ENCODE measurements around the gene HTR5A.

The HTR5A gene

DNA sequence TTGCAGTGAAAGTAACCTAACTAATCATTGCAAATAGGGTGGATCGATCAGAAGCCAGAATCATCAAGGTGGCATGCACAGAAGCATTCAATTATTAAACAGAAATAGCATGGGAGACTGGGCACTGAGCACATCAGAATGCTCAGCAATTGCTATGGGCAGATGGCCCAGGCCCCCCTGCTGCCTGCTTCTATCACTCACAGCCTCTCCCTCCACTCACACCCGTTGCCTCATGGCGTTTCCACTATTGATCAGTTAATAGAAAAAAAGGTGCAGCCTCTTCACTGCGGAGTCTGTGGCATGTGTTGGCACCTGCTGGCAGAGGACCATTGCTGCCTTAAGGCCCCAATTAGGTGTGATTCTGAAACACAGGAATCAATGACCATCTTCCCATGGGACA lies 11.2 kb upstream of the HTR5A start:
- Histone ChIP-seq H3K36me3 (ENCODE audit: control insufficient read depth, insufficient read depth, low read length) (no peaks in the 10 kb centered on the region), H3K9ac (ENCODE audit: low read length) (no peak overlapping the region), H3K4me1 (ENCODE audit: control insufficient read depth, insufficient read depth, low read length) (no peaks in the 10 kb centered on the region), H3K4me3 (ENCODE audit: low read length) (no peak overlapping the region), H3K27me3 (ENCODE audit: control insufficient read depth, insufficient read depth, low read length) (no peaks in the 10 kb centered on the region), H3K9me3 (ENCODE audit: control insufficient read depth, low read length) (no peaks in the 10 kb centered on the region)

DNA sequence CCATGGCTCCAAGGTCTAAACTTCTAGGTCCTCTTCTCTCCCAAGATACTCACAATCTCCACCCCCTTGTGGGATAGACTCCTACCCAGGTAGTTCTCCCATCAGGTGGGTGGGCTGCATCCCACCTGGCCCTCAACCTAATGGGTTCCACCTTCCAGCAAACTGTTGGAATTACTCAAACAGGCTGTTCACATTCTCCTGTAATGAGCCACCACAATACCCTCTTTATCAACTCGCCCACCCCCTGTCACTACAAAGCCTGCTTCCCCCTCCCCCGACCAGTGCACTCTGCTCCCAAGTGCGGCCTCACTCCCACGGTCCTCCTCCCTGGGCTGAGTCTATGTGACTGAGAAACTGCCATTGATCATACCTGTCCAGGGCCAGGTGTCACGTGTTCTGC lies 10.4 kb upstream of the HTR5A start:
- Histone ChIP-seq H3K4me3 (ENCODE audit: low read length) (no peak overlapping the region), H3K36me3 (ENCODE audit: control insufficient read depth, insufficient read depth, low read length) (no peaks in the 10 kb centered on the region), H3K9me3 (ENCODE audit: control insufficient read depth, low read length) (no peaks in the 10 kb centered on the region), H3K4me1 (ENCODE audit: control insufficient read depth, insufficient read depth, low read length) (no peaks in the 10 kb centered on the region), H3K27me3 (ENCODE audit: control insufficient read depth, insufficient read depth, low read length) (no peaks in the 10 kb centered on the region), H3K9ac (ENCODE audit: low read length) (no peak overlapping the region)

DNA sequence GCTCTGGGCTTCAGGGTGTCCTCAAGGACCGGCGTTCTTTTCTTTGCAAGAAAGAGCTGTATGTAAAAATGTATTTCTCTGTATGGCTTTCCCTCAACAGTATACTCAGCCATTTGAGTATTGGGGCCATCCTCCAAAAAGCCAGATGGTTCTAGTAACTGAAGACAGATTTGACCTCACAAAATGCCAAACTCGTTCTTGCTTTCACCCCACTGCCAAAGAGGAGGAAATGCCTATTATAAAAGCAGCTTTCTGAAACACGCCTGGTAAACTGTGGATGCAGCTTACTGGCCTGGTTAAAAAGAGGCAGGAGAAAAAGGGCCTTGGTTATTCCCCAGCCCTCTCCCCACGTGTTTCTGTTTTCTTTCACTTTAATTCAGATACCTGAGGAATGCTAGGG lies 7.7 kb upstream of the HTR5A start:
- Histone ChIP-seq H3K4me1 (ENCODE audit: control insufficient read depth, insufficient read depth, low read length) (no peaks in the 10 kb centered on the region), H3K9ac (ENCODE audit: low read length) (no peak overlapping the region), H3K27me3 (ENCODE audit: control insufficient read depth, insufficient read depth, low read length) (no peaks in the 10 kb centered on the region), H3K36me3 (ENCODE audit: control insufficient read depth, insufficient read depth, low read length) (no peaks in the 10 kb centered on the region), H3K9me3 (ENCODE audit: control insufficient read depth, low read length) (no peaks in the 10 kb centered on the region), H3K4me3 (ENCODE audit: low read length) (no peak overlapping the region)

DNA sequence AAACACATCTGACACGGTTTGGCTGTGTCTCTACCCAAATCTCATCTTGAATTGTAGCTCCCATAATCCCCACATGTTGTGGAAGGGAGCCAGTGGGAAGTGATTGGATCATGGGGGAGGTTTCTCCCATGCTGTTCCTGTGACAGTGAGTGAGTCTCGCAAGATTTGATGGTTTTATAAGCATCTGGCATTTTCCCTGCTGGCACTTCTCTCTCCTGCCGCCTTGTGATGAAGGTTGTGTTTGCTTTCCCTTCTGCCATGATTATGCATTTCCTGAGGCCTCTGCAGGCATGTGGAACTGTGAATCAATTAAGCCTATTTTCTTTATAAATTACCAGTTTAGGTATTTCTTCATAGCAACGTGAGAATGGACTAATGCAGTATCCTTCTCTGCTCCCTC lies 5.9 kb upstream of the HTR5A start:
- no peaks in the 10 kb centered on the region for H3K9me3 ChIP-seq (ENCODE audit: control insufficient read depth, low read length)
- no peak overlapping the region for H3K9ac ChIP-seq (ENCODE audit: low read length)
- no peaks in the 10 kb centered on the region for H3K36me3 ChIP-seq (ENCODE audit: control insufficient read depth, insufficient read depth, low read length)
- no peaks in the 10 kb centered on the region for H3K4me1 ChIP-seq (ENCODE audit: control insufficient read depth, insufficient read depth, low read length)
- H3K27me3 ChIP-seq (ENCODE audit: control insufficient read depth, insufficient read depth, low read length), result no peaks in the 10 kb centered on the region
- no peak overlapping the region for H3K4me3 ChIP-seq (ENCODE audit: low read length)

DNA sequence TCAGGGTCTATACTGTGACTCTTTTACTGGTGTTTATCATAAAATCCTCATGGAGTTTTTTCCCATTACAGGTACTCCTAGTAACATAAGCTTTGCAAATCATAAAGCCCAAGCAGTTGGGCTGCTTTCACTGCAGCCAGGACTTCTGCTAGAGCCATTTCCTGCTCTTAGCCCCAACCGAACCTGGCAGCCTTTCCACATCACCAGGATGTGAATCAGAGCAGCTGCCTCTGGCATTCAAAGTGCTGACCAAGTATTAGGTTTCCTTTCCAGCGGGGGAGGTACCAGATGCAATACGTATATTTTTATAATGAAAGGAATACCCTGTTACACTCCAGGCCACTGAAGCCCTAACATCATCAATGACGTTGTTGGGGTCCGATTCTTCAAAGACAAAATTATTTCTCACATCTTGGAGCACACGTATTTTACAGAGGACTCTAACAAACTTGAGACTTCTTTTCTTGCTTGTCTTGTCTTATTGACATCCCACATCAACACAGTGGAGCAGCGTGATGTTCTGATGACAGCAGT lies 3.6 kb upstream of the HTR5A start:
- H3K9me3 ChIP-seq (ENCODE audit: control insufficient read depth, low read length), result no peaks in the 10 kb centered on the region
- no peak overlapping the region for H3K4me3 ChIP-seq (ENCODE audit: low read length)
- peaks cover 13% of the 10 kb centered on the region for H3K27me3 ChIP-seq (ENCODE audit: control insufficient read depth, insufficient read depth, low read length)
- no peaks in the 10 kb centered on the region for H3K4me1 ChIP-seq (ENCODE audit: control insufficient read depth, insufficient read depth, low read length)
- H3K36me3 ChIP-seq (ENCODE audit: control insufficient read depth, insufficient read depth, low read length), result no peaks in the 10 kb centered on the region
- no peak overlapping the region for H3K9ac ChIP-seq (ENCODE audit: low read length)

DNA sequence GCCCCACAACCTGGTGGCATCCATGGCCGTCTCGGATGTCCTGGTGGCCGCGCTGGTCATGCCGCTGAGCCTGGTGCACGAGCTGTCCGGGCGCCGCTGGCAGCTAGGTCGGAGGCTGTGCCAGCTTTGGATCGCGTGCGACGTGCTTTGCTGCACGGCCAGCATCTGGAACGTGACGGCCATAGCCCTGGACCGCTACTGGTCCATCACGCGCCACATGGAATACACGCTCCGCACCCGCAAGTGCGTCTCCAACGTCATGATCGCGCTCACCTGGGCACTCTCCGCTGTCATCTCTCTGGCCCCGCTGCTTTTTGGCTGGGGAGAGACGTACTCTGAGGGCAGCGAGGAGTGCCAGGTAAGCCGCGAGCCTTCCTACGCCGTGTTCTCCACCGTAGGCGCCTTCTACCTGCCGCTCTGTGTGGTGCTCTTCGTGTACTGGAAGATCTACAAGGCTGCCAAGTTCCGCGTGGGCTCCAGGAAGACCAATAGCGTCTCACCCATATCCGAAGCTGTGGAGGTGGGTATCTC lies 1.1 kb downstream of the HTR5A start:
- no peaks in the 10 kb centered on the region for H3K36me3 ChIP-seq (ENCODE audit: control insufficient read depth, insufficient read depth, low read length)
- H3K4me1 ChIP-seq (ENCODE audit: control insufficient read depth, insufficient read depth, low read length), result no peaks in the 10 kb centered on the region
- H3K27me3 ChIP-seq (ENCODE audit: control insufficient read depth, insufficient read depth, low read length), result peaks cover 23% of the 10 kb centered on the region
- no peak overlapping the region for H3K9ac ChIP-seq (ENCODE audit: low read length)
- no peaks in the 10 kb centered on the region for H3K9me3 ChIP-seq (ENCODE audit: control insufficient read depth, low read length)
- no peak overlapping the region for H3K4me3 ChIP-seq (ENCODE audit: low read length)

DNA sequence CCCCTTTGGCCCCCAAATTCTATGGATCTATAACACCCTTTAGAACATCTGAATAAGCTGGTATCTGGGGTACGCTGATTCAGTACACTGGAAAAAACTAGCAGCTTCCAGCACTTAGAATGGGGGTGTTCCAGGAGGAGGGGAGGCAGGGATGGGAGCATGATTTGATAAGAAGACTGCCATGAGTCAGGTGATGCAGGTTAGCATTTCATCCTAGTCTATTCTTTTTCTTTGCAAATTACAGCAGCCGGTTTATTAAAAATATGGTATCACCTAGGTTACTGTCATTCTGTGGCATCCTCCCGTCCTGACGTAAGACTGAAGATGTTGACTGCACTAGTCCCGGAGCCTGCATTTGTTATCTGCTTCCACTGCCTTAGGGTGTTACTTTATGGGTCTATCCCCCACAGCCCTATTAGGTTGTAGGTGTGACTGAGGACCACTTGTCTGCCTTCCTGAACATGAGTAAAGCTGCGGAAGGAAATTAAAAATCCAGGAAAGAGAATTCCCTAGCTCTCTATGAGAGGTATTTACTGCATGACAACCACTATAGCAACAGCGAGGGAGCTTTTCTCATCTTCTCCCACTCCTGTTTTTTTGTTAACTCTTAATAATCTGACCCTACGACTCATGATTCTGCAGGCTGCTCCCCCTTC lies 1.9 kb downstream of the HTR5A start:
- Histone ChIP-seq H3K36me3 (ENCODE audit: control insufficient read depth, insufficient read depth, low read length) (no peaks in the 10 kb centered on the region), H3K4me1 (ENCODE audit: control insufficient read depth, insufficient read depth, low read length) (no peaks in the 10 kb centered on the region), H3K9ac (ENCODE audit: low read length) (no peak overlapping the region), H3K9me3 (ENCODE audit: control insufficient read depth, low read length) (no peaks in the 10 kb centered on the region), H3K4me3 (ENCODE audit: low read length) (no peak overlapping the region), H3K27me3 (ENCODE audit: control insufficient read depth, insufficient read depth, low read length) (peaks cover 23% of the 10 kb centered on the region)

DNA sequence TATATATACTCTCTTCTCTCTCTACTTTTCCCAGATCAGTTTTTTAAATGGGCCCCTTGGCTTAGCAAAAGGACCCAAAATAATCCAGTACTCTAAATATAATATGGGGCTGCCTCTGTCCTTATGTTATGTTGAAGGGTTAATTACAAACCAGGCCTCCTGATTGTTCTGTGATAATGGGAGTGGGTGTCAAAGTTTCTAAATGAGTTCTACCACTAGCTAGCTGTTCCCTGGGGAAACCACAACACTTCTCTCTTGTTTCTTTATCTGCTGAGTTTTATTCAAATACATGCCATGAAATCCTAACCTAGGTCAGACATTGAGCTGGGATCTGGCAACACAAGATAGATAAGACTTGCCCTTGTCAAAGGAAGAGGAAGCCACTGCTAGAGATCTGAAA lies 3.8 kb downstream of the HTR5A start:
- Histone ChIP-seq H3K9me3 (ENCODE audit: control insufficient read depth, low read length) (no peaks in the 10 kb centered on the region), H3K27me3 (ENCODE audit: control insufficient read depth, insufficient read depth, low read length) (peaks cover 23% of the 10 kb centered on the region), H3K36me3 (ENCODE audit: control insufficient read depth, insufficient read depth, low read length) (no peaks in the 10 kb centered on the region), H3K4me1 (ENCODE audit: control insufficient read depth, insufficient read depth, low read length) (no peaks in the 10 kb centered on the region), H3K9ac (ENCODE audit: low read length) (no peak overlapping the region), H3K4me3 (ENCODE audit: low read length) (no peak overlapping the region)

DNA sequence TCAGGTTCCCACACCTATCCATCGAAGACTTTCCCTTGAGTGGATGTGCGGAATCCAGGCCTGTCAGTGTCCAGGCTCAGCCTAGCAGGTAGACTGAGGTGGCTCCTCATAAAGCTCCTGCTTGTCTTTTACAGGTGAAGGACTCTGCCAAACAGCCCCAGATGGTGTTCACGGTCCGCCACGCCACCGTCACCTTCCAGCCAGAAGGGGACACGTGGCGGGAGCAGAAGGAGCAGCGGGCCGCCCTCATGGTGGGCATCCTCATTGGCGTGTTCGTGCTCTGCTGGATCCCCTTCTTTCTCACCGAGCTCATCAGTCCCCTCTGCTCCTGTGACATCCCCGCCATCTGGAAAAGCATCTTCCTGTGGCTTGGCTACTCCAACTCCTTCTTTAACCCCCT lies 13.9 kb downstream of the HTR5A start:
- no peaks in the 10 kb centered on the region for H3K27me3 ChIP-seq (ENCODE audit: control insufficient read depth, insufficient read depth, low read length)

DNA sequence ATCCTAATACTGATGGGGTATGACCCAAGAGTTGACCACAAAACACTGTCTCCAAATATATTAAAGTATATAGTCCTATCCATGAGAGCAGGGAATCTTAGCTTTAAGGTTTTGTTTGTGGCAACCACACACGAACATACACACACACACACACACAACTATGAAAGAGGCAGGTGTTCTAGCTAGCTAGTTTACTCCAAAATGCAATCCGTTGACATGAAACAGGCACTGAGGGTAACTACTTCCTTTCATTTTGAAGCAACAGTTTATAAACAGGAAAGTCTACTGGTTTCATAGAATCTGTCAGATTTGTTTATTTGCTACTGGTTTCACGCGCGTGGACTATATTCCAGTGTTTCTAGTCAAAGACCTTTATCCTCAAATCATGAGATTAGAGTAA lies 14.8 kb downstream of the HTR5A start:
- Histone ChIP-seq H3K36me3 (ENCODE audit: control insufficient read depth, insufficient read depth, low read length) (no peaks in the 10 kb centered on the region), H3K27me3 (ENCODE audit: control insufficient read depth, insufficient read depth, low read length) (no peaks in the 10 kb centered on the region), H3K9ac (ENCODE audit: low read length) (no peak overlapping the region), H3K9me3 (ENCODE audit: control insufficient read depth, low read length) (no peaks in the 10 kb centered on the region), H3K4me1 (ENCODE audit: control insufficient read depth, insufficient read depth, low read length) (no peaks in the 10 kb centered on the region), H3K4me3 (ENCODE audit: low read length) (no peak overlapping the region)

More for the DNA sequence above, 13.9 kb downstream of the HTR5A start:
- H3K4me1 ChIP-seq (ENCODE audit: control insufficient read depth, insufficient read depth, low read length), result no peaks in the 10 kb centered on the region
- H3K9ac ChIP-seq (ENCODE audit: low read length), result no peak overlapping the region
- H3K9me3 ChIP-seq (ENCODE audit: control insufficient read depth, low read length), result no peaks in the 10 kb centered on the region
- no peaks in the 10 kb centered on the region for H3K36me3 ChIP-seq (ENCODE audit: control insufficient read depth, insufficient read depth, low read length)
- no peak overlapping the region for H3K4me3 ChIP-seq (ENCODE audit: low read length)

DNA sequence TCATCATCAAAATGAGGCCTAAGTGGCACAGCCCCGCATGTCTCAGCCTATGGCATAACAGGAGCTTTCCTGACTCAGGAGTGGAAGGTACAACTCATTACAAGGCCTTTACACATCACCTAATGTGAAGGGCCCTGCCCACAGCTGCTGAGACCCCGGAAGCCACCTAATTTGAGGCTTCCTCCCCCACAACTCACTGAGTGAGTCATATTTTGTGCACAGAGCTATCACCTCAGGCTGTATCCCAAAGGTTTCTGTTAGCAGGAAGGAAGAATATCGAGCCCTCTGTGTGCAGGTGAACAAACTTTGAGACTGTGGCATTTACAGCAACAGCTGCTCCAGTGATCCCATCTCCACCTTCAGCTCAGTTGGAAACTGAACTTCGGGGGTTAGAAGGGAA lies 20.6 kb downstream of the HTR5A start:
- H3K27me3 ChIP-seq (ENCODE audit: control insufficient read depth, insufficient read depth, low read length), result no peaks in the 10 kb centered on the region

DNA sequence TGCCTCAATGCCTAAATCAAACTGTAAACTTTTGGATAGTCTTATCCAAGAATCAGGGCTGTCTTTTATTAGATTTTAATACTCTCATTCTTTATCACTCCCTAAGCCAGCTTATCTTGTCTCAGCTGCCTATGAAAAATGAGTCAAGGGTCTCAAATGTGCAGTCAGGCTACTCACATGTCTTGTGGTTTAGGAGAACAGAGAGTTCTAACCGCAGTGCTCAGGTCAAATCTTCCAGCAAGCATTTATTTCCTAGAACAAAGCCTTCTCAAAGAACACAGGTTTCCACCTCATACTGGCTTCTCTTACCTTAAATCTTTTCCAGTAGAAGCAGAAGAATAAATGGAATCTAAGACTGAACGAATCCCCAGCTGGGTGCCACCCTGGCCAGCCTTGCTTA lies 23.5 kb downstream of the HTR5A start:
- Histone ChIP-seq H3K36me3 (ENCODE audit: control insufficient read depth, insufficient read depth, low read length) (no peaks in the 10 kb centered on the region), H3K9me3 (ENCODE audit: control insufficient read depth, low read length) (no peaks in the 10 kb centered on the region), H3K9ac (ENCODE audit: low read length) (no peak overlapping the region), H3K4me1 (ENCODE audit: control insufficient read depth, insufficient read depth, low read length) (no peaks in the 10 kb centered on the region), H3K4me3 (ENCODE audit: low read length) (no peak overlapping the region), H3K27me3 (ENCODE audit: control insufficient read depth, insufficient read depth, low read length) (no peaks in the 10 kb centered on the region)

More for the DNA sequence above, 20.6 kb downstream of the HTR5A start:
- H3K4me1 ChIP-seq (ENCODE audit: control insufficient read depth, insufficient read depth, low read length), result no peaks in the 10 kb centered on the region
- H3K36me3 ChIP-seq (ENCODE audit: control insufficient read depth, insufficient read depth, low read length), result no peaks in the 10 kb centered on the region
- H3K9ac ChIP-seq (ENCODE audit: low read length), result no peak overlapping the region
- no peak overlapping the region for H3K4me3 ChIP-seq (ENCODE audit: low read length)
- no peaks in the 10 kb centered on the region for H3K9me3 ChIP-seq (ENCODE audit: control insufficient read depth, low read length)

Measured in mucosa of stomach (tissue), 1 donor.